HG02840 (cell line): ENCODE results near the gene SEPTIN12.
"Not testable (repeated sequence)": the region's sequence is repeated elsewhere in the genome, so short reads cannot be mapped to it uniquely, and the experiment has no call there.

Experiments used
- ATAC-seq: cut with Tn5 transposase; IDR thresholded peaks from one replicate; pipeline ENCODE4 v1.9.1; 2021; ENCODE audit warnings: mild to moderate bottlenecking, moderate library complexity, moderate number of reproducible peaks; ENCODE audit not compliant: unreplicated experiment, low FRiP score

SEPTIN12 gene

GRCh38 chr16:4763791-4764190 is 24.4 kb downstream of the SEPTIN12 start:
- no peak for ATAC-seq

- no peak for ATAC-seq
Measured at GRCh38 chr16:4762205-4762604, 25.9 kb downstream of the SEPTIN12 start.

- ATAC-seq = no peak
Measured at GRCh38 chr16:4760221-4760910, 27.8 kb downstream of the SEPTIN12 start.

GRCh38 chr16:4755687-4756086 is 32.5 kb downstream of the SEPTIN12 start:
- no peak for ATAC-seq

- ATAC-seq = no peak
Measured at GRCh38 chr16:4754865-4755264, 33.3 kb downstream of the SEPTIN12 start.

- ATAC-seq = no peak
Measured at GRCh38 chr16:4753227-4753626, 34.9 kb downstream of the SEPTIN12 start.

GRCh38 chr16:4752351-4753100 is 35.6 kb downstream of the SEPTIN12 start:
- no peak for ATAC-seq

- no peak for ATAC-seq
Measured at GRCh38 chr16:4750896-4751295, 37.2 kb downstream of the SEPTIN12 start.

- no peak for ATAC-seq
Measured at GRCh38 chr16:4749700-4750257, 38.4 kb downstream of the SEPTIN12 start.

- no peak for ATAC-seq
Measured at GRCh38 chr16:4748682-4749411, 39.3 kb downstream of the SEPTIN12 start.

GRCh38 chr16:4747906-4748681 is 40.1 kb downstream of the SEPTIN12 start:
- no peak for ATAC-seq

- ATAC-seq = no peak
Measured at GRCh38 chr16:4746991-4747574, 41.1 kb downstream of the SEPTIN12 start.

GRCh38 chr16:4746215-4746614 is 41.9 kb downstream of the SEPTIN12 start:
- no peak for ATAC-seq

GRCh38 chr16:4745274-4745569 is 42.9 kb downstream of the SEPTIN12 start:
- ATAC-seq = no peak

GRCh38 chr16:4744555-4745273 is 43.4 kb downstream of the SEPTIN12 start:
- no peak for ATAC-seq

- no peak for ATAC-seq
Measured at GRCh38 chr16:4743226-4743878, 44.8 kb downstream of the SEPTIN12 start.

- ATAC-seq = not testable (repeated sequence)
Measured at GRCh38 chr16:4738370-4738769, 49.8 kb downstream of the SEPTIN12 start.

- ATAC-seq = no peak
Measured at GRCh38 chr16:4737545-4737944, 50.6 kb downstream of the SEPTIN12 start.

- ATAC-seq = no peak
Measured at GRCh38 chr16:4736546-4736945, 51.6 kb downstream of the SEPTIN12 start.
